ENCODE results near the gene CIT.

DNA sequence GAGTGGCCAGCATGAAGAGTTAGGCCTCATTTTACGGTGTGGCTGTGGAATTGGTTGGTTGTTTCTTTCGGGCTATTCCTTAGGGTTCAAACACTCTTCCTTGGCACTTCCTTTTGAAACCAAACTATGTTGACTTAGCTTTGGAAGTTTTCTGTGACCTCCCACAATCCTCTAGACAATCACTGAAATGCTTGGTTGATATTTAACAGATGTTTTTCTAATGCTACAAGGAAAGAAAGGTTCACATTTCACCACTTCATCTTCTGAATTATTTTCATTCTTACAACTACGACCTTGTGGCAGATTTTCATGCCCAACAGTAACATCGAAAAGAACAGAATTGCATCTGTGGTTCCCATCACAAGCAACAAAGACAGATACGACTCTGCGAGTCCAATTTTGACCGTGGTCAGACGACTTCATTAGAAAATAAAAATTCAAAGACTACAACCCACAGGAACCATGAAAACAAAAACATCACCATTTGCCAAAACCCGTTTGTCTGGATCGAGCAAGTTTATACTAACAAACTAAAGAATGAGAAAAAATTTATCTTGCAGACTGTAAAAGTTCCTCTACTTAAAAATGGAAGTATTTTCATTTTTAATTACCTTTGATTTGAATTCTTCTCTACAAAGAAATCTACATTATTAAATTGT is 192.3 kb downstream of the CIT start:
- TF ChIP-seq, protein P1, sequence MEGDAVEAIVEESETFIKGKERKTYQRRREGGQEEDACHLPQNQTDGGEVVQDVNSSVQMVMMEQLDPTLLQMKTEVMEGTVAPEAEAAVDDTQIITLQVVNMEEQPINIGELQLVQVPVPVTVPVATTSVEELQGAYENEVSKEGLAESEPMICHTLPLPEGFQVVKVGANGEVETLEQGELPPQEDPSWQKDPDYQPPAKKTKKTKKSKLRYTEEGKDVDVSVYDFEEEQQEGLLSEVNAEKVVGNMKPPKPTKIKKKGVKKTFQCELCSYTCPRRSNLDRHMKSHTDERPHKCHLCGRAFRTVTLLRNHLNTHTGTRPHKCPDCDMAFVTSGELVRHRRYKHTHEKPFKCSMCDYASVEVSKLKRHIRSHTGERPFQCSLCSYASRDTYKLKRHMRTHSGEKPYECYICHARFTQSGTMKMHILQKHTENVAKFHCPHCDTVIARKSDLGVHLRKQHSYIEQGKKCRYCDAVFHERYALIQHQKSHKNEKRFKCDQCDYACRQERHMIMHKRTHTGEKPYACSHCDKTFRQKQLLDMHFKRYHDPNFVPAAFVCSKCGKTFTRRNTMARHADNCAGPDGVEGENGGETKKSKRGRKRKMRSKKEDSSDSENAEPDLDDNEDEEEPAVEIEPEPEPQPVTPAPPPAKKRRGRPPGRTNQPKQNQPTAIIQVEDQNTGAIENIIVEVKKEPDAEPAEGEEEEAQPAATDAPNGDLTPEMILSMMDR (conservative IDR thresholded peaks at IDR 0.05; ENCODE audit: low read depth, low read length), result no peak
- TF ChIP-seq EZH2phosphoT487 (IDR thresholded peaks at IDR 0.05; ENCODE audit: borderline replicate concordance, low read length), result no peak
